GM18499 (cell line): Measurements from ENCODE around the gene PEA15.

ENCODE experiments used
- ATAC-seq: cut with Tn5 transposase; IDR thresholded peaks from one replicate; pipeline ENCODE4 v1.9.1; 2021; ENCODE audit warnings: moderate number of reproducible peaks; ENCODE audit not compliant: insufficient read depth, unreplicated experiment

Gene PEA15

GRCh38 chr1:160207118-160207650 is 2.0 kb downstream of the PEA15 start:
- no peak for ATAC-seq

- no peak for ATAC-seq
Observed at GRCh38 chr1:160207771-160208556, 2.8 kb downstream of the PEA15 start.

- ATAC-seq = no peak
Observed at GRCh38 chr1:160208557-160209320, 3.6 kb downstream of the PEA15 start.

- no peak for ATAC-seq
Observed at GRCh38 chr1:160209321-160210046, 4.3 kb downstream of the PEA15 start.

GRCh38 chr1:160210561-160210960 is 5.4 kb downstream of the PEA15 start:
- ATAC-seq = no peak

GRCh38 chr1:160211046-160211790 is 6.0 kb downstream of the PEA15 start:
- no peak for ATAC-seq

GRCh38 chr1:160214481-160215140 is 9.4 kb downstream of the PEA15 start:
- no peak for ATAC-seq

- no peak for ATAC-seq
Observed at GRCh38 chr1:160216301-160216700, 11.1 kb downstream of the PEA15 start.

- no peak for ATAC-seq
Observed at GRCh38 chr1:160217481-160218051, 12.4 kb downstream of the PEA15 start.

GRCh38 chr1:160219062-160219929 is 14.1 kb downstream of the PEA15 start:
- no peak for ATAC-seq

- ATAC-seq = no peak
Observed at GRCh38 chr1:160220301-160220700, 15.1 kb downstream of the PEA15 start.

GRCh38 chr1:160221089-160221488 is 15.9 kb downstream of the PEA15 start:
- no peak for ATAC-seq

- no peak for ATAC-seq
Observed at GRCh38 chr1:160222546-160222945, 17.4 kb downstream of the PEA15 start.

- ATAC-seq = no peak
Observed at GRCh38 chr1:160224606-160225005, 19.4 kb downstream of the PEA15 start.

- no peak for ATAC-seq
Observed at GRCh38 chr1:160225345-160225744, 20.2 kb downstream of the PEA15 start.

GRCh38 chr1:160226623-160227022 is 21.4 kb downstream of the PEA15 start:
- ATAC-seq = no peak

GRCh38 chr1:160227034-160227433 is 21.9 kb downstream of the PEA15 start:
- ATAC-seq = no peak

- ATAC-seq = no peak
Observed at GRCh38 chr1:160227561-160227960, 22.4 kb downstream of the PEA15 start.
